HEK293 (cell line): ENCODE measurements around the gene TBRG1.

Experiments used
- CTCF ChIA-PET: fragments of 350-600 bp; formaldehyde crosslinking; extraction: SDS; loops from one replicate; lab custom pipeline; 2021; ENCODE audit warnings: antibody characterized with exemption; lab: Yijun Ruan, JAX
- POLR2A ChIA-PET: fragments of 300-600 bp; formaldehyde crosslinking; extraction: SDS; loops from one replicate; lab custom pipeline; 2020; ENCODE audit warnings: antibody characterized with exemption, inconsistent platforms; lab: Yijun Ruan, JAX
- H3K27ac ChIP-seq: fragments of 200-500 bp; sonication (Bioruptor generic); 2 replicates; pipeline ENCODE4 v1.5.1; 2014; ENCODE audit warnings: low read depth, low read length, control low read depth, inconsistent platforms; ENCODE audit errors: extremely low read depth
- H3K36me3 ChIP-seq, 2 experiments: fragments of 200-500 bp in 1 of 2; sonication (Bioruptor generic) in 1 of 2; 1 replicate in 1 of 2; 2 replicates in 1 of 2; pipeline ENCODE4 v1.5.1; 2014 to 2017; ENCODE audit warnings: inconsistent platforms in 2 of 2, low read length in 2 of 2; ENCODE audit not compliant: control insufficient read depth in 2 of 2, insufficient read depth in 1 of 2
- H3K4me1 ChIP-seq: fragments of 200-500 bp; sonication (Bioruptor generic); 2 replicates; pipeline ENCODE4 v1.5.1; 2014; ENCODE audit warnings: mild to moderate bottlenecking, low read length, inconsistent platforms; ENCODE audit not compliant: control insufficient read depth, insufficient read depth
- H3K4me3 ChIP-seq: 2 replicates; pipeline ENCODE4 v1.5.1; 2011; ENCODE audit warnings: low read depth, mild to moderate bottlenecking, control low read depth, low read length, moderate library complexity
- H3K9me3 ChIP-seq: fragments of 200-500 bp; sonication (Bioruptor generic); 2 replicates; pipeline ENCODE4 v1.5.1; 2014; ENCODE audit warnings: low read depth, low read length, inconsistent platforms; ENCODE audit not compliant: control insufficient read depth, insufficient read depth
- FEZF1 ChIP-seq: fragments of 450-650 bp; formaldehyde crosslinking; IDR thresholded peaks from 2 replicates; pipeline ENCODE4 v1.5.1; 2016; ENCODE audit warnings: missing biosample characterization, missing genetic modification characterization
- PBX3 ChIP-seq: sonication (generic); formaldehyde crosslinking; IDR thresholded peaks from 2 replicates; pipeline ENCODE4 v1.8.1; 2022; ENCODE audit warnings: mild to moderate bottlenecking, moderate library complexity, missing genetic modification reagents
- TSHZ1 ChIP-seq: fragments of 450-650 bp; formaldehyde crosslinking; IDR thresholded peaks from 2 replicates; pipeline ENCODE4 v1.5.1; 2016; ENCODE audit warnings: missing biosample characterization, missing genetic modification characterization, borderline replicate concordance
- YY2 ChIP-seq: fragments of 450-650 bp; formaldehyde crosslinking; IDR thresholded peaks from 2 replicates; pipeline ENCODE4 v1.5.1; 2016; ENCODE audit warnings: missing biosample characterization, missing genetic modification characterization
- ZBTB44 ChIP-seq: fragments of 450-650 bp; IDR thresholded peaks from 2 replicates; pipeline ENCODE4 v1.5.1; 2018; ENCODE audit warnings: missing biosample characterization, mild to moderate bottlenecking, missing genetic modification characterization
- ZNF202 ChIP-seq: fragments of 450-650 bp; formaldehyde crosslinking; IDR thresholded peaks from 2 replicates; pipeline ENCODE4 v1.5.1; 2016; ENCODE audit warnings: missing biosample characterization, missing genetic modification characterization, borderline replicate concordance
- ZNF214 ChIP-seq: fragments of 450-650 bp; formaldehyde crosslinking; IDR thresholded peaks from 2 replicates; pipeline ENCODE4 v1.5.1; 2017; ENCODE audit warnings: missing biosample characterization, mild to moderate bottlenecking, missing genetic modification characterization, borderline replicate concordance
- ZNF280D ChIP-seq: fragments of 450-650 bp; formaldehyde crosslinking; IDR thresholded peaks from 2 replicates; pipeline ENCODE4 v1.5.1; 2016; ENCODE audit warnings: missing biosample characterization, missing genetic modification characterization
- ZNF37A ChIP-seq: fragments of 450-650 bp; IDR thresholded peaks from 2 replicates; pipeline ENCODE4 v1.5.1; 2018; ENCODE audit warnings: missing biosample characterization, missing genetic modification characterization
- ZNF610 ChIP-seq: fragments of 450-650 bp; formaldehyde crosslinking; IDR thresholded peaks from 2 replicates; pipeline ENCODE4 v1.5.1; 2016; ENCODE audit warnings: missing biosample characterization, missing genetic modification characterization, borderline replicate concordance
- ZNF654 ChIP-seq: fragments of 450-650 bp; formaldehyde crosslinking; IDR thresholded peaks from 2 replicates; pipeline ENCODE4 v1.5.1; 2016; ENCODE audit warnings: low read depth, missing biosample characterization, missing genetic modification characterization
- ZSCAN5A ChIP-seq: fragments of 450-650 bp; formaldehyde crosslinking; IDR thresholded peaks from 2 replicates; pipeline ENCODE4 v1.5.1; 2016; ENCODE audit warnings: missing biosample characterization, missing genetic modification characterization

TBRG1 gene

GRCh38 chr11:124584681-124585372 lies 37.8 kb upstream of the TBRG1 start (continued):
- no peak for TF ChIP-seq ZNF280D (tag by site-specific recombination)
- TF ChIP-seq ZNF654 = no peak
- no peak for TF ChIP-seq ZNF202 (tag by site-specific recombination)
- no peak for TF ChIP-seq PBX3 (CRISPR knock-in tag)

- Histone ChIP-seq H3K4me3 (no peak overlapping the region), H3K4me1 (no peaks in the 10 kb centered on the region), H3K9me3 (no peaks in the 10 kb centered on the region), H3K36me3 (no peaks in the 10 kb centered on the region), H3K27ac (no peak overlapping the region)
- CTCF ChIA-PET = interaction anchor here (0.6 to 2.5 kb wide), 15 partner anchors 9 to 517 kb away, joined by 3 to 32 read pairs (median 4); no protein-coding TSS in a partner anchor
- POLR2A ChIA-PET = no interaction called here
- TF ChIP-seq FEZF1 (no peak), ZBTB44 (no peak), YY2 (tag by site-specific recombination) (no peak), ZNF37A (no peak), ZNF654 (peak; percentile 34; the same call in 1 of the 2 replicates), ZNF214 (tag by site-specific recombination) (no peak), ZSCAN5A (tag by site-specific recombination) (no peak), ZNF610 (no peak), TSHZ1 (tag by site-specific recombination) (no peak)
Measured at GRCh38 chr11:124586238-124586860, 36.3 kb upstream of the TBRG1 start.
